Measurements from ENCODE around the gene MAPK1. TPM values are rescaled to one million over a fixed set of nuclear protein-coding genes. Genes with fewer than 3 reads are reported as not detected.

The MAPK1 gene
- polyA plus RNA-seq, 1 experiment, result 154 TPM

DNA sequence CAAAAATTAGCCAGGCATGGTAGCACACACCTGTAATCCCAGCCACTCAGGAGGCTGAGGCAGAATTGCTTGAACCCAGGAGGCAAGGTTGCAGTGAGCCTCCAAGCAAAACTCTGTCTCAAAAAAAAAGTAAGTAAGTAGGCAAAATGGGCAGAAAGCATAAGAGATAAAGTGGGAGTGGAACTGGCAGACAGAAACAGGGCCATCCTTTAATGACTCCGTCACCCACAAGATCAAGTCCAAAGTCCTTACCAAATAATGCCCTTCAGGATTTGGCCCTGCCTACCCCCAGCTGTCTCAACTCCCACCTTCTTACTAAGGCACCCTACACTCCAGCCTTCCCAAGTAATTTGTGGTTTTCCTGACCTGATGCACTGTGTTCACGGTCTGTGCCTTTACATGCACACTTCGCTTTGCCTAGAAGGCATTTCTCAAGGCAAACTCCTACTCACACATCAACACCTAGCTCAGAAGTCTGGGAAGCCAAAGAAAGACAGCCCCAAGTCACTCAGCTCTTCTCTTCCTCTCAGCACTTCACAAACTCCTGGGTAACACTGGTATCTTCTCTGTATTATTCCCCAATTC is 6.1 kb downstream of the MAPK1 start:
- no peaks in the 10 kb centered on the region for H3K9me3 ChIP-seq (ENCODE audit: control insufficient read depth, insufficient read depth, low read length)
- TF ChIP-seq, protein P1, sequence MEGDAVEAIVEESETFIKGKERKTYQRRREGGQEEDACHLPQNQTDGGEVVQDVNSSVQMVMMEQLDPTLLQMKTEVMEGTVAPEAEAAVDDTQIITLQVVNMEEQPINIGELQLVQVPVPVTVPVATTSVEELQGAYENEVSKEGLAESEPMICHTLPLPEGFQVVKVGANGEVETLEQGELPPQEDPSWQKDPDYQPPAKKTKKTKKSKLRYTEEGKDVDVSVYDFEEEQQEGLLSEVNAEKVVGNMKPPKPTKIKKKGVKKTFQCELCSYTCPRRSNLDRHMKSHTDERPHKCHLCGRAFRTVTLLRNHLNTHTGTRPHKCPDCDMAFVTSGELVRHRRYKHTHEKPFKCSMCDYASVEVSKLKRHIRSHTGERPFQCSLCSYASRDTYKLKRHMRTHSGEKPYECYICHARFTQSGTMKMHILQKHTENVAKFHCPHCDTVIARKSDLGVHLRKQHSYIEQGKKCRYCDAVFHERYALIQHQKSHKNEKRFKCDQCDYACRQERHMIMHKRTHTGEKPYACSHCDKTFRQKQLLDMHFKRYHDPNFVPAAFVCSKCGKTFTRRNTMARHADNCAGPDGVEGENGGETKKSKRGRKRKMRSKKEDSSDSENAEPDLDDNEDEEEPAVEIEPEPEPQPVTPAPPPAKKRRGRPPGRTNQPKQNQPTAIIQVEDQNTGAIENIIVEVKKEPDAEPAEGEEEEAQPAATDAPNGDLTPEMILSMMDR (IDR thresholded peaks at IDR 0.05; ENCODE audit: low read depth, low read length), result no peak
- no peak overlapping the region for H3K27ac ChIP-seq (ENCODE audit: low read depth, low read length)
- ChIA-PET CTCF (interaction anchor here (0.5 to 0.6 kb wide), 2 partner anchors 57 to 86 kb away, joined by 3 to 8 read pairs; no protein-coding TSS in a partner anchor), POLR2A (no interaction called here)
- no peaks in the 10 kb centered on the region for H3K27me3 ChIP-seq (ENCODE audit: control insufficient read depth, insufficient read depth, low read length)
- DNase-seq (ENCODE audit: low read depth, low spot score), result no peak
- no peak overlapping the region for H3K4me3 ChIP-seq (ENCODE audit: low read depth, low read length)

- ChIA-PET CTCF (interaction anchor here (0.7 to 0.9 kb wide), 2 partner anchors 20 to 77 kb away, joined by 3 to 4 read pairs; no protein-coding TSS in a partner anchor), POLR2A (no interaction called here)
- no peaks in the 10 kb centered on the region for H3K27me3 ChIP-seq (ENCODE audit: control insufficient read depth, insufficient read depth, low read length)
- H3K4me3 ChIP-seq (ENCODE audit: low read depth, low read length), result no peak overlapping the region
- no peaks in the 10 kb centered on the region for H3K9me3 ChIP-seq (ENCODE audit: control insufficient read depth, insufficient read depth, low read length)
- no peak overlapping the region for H3K27ac ChIP-seq (ENCODE audit: low read depth, low read length)
- DNase-seq (ENCODE audit: low read depth, low spot score), result no peak
- TF ChIP-seq, protein P1 (IDR thresholded peaks at IDR 0.05; ENCODE audit: low read depth, low read length), result no peak
Observed at GRCh38 chr22:21860491-21861039, 6.9 kb downstream of the MAPK1 start.

DNA sequence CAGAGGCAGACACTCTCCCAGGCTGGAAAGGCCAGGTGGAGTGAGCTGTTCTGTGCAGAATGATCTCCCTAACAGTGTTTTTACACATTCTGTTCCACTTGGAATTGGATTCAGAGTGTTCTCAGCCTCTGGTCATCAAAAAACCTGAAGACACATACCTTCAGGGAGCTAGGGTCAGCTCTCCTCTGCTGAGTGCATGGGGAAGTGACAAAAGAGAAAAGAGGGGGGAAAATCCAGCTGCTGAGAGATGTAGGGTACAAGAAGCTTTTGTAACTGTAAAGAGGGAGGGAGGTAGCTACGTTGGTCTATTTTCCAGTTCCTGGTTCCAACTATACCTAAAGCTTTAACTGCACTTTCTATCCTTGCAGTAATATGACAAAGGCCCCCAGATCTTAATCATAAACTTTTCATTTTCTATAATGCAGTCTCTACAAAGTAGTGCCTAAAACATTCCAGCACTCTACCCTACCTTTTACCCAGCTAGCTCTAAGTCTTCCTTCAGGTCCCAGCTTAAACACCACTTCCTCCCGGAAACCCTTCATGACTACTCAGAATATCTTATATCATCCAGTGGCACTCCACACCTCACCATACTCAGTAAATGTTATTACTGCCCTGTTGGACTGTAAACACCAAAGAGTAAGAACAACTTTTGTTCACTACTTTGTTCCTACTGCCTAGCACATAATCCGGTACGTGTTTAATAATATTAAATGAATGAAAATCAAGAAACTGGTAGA is 9.2 kb downstream of the MAPK1 start:
- Histone ChIP-seq H3K27me3 (ENCODE audit: control insufficient read depth, insufficient read depth, low read length) (no peaks in the 10 kb centered on the region), H3K4me3 (ENCODE audit: low read depth, low read length) (no peak overlapping the region), H3K27ac (ENCODE audit: low read depth, low read length) (peak overlapping the region; percentile 34), H3K9me3 (ENCODE audit: control insufficient read depth, insufficient read depth, low read length) (no peaks in the 10 kb centered on the region)
- TF ChIP-seq, protein P1 (IDR thresholded peaks at IDR 0.05; ENCODE audit: low read depth, low read length), result no peak
- DNase-seq (ENCODE audit: low read depth, low spot score), result no peak
- ChIA-PET CTCF (interaction anchor here (1.2 kb wide), 1 partner anchor 80 kb away, joined by 3 read pairs; no protein-coding TSS in a partner anchor), POLR2A (no interaction called here)

GRCh38 chr22:21857481-21857914 is 9.9 kb downstream of the MAPK1 start:
- Histone ChIP-seq H3K27me3 (ENCODE audit: control insufficient read depth, insufficient read depth, low read length) (no peaks in the 10 kb centered on the region), H3K4me3 (ENCODE audit: low read depth, low read length) (no peak overlapping the region), H3K27ac (ENCODE audit: low read depth, low read length) (peak overlapping the region; percentile 34), H3K9me3 (ENCODE audit: control insufficient read depth, insufficient read depth, low read length) (no peaks in the 10 kb centered on the region)
- TF ChIP-seq, protein P1 (IDR thresholded peaks at IDR 0.05; ENCODE audit: low read depth, low read length), result no peak
- CTCF ChIA-PET, result interaction anchor here (1.2 kb wide), 1 partner anchor 81 kb away, joined by 3 read pairs; no protein-coding TSS in a partner anchor
- no peak for DNase-seq (ENCODE audit: low read depth, low spot score)
- POLR2A ChIA-PET, result no interaction called here

GRCh38 chr22:21856868-21857267 is 10.6 kb downstream of the MAPK1 start:
- no peak overlapping the region for H3K27ac ChIP-seq (ENCODE audit: low read depth, low read length)
- no peak for DNase-seq (ENCODE audit: low read depth, low spot score)
- no peak overlapping the region for H3K4me3 ChIP-seq (ENCODE audit: low read depth, low read length)
- ChIA-PET POLR2A (no interaction called here), CTCF (no interaction called here)
- no peaks in the 10 kb centered on the region for H3K9me3 ChIP-seq (ENCODE audit: control insufficient read depth, insufficient read depth, low read length)
- no peaks in the 10 kb centered on the region for H3K27me3 ChIP-seq (ENCODE audit: control insufficient read depth, insufficient read depth, low read length)
- TF ChIP-seq, protein P1 (IDR thresholded peaks at IDR 0.05; ENCODE audit: low read depth, low read length), result no peak

Data from AG04450 (cell line).